Mucosa of descending colon (tissue), 3 donors: ENCODE data around the gene C2orf76. TPM values are rescaled to one million over a fixed set of nuclear protein-coding genes. Genes with fewer than 3 reads are reported as not detected.

Experiments
- ATAC-seq: fragments of 200-7000 bp; cut with Tn5 transposase; one replicate; pipeline ENCODE4 v1.9.1; 2020; ENCODE audit warnings: mild to moderate bottlenecking, moderate library complexity
- DNase-seq, 3 donors: peaks; one replicate each; pipeline ENCODE4 v3.0.0-alpha.2; 2020
- H3K36me3 ChIP-seq: fragments of 200-600 bp; one replicate; pipeline ENCODE4 v1.8.0; 2021; ENCODE audit warnings: low read depth, mild to moderate bottlenecking
- H3K4me1 ChIP-seq: fragments of 200-600 bp; one replicate; pipeline ENCODE4 v1.8.0; 2021; ENCODE audit warnings: low read depth, mild to moderate bottlenecking
- H3K4me3 ChIP-seq: fragments of 200-600 bp; one replicate; pipeline ENCODE4 v1.8.0; 2021; ENCODE audit warnings: mild to moderate bottlenecking
- H3K9me3 ChIP-seq: fragments of 200-600 bp; one replicate; pipeline ENCODE4 v1.8.0; 2021; ENCODE audit warnings: mild to moderate bottlenecking
- intact Hi-C, 2 donors: fragments of 100-400 bp; cut with DNase I in 1 of 2; cut with micrococcal nuclease in 1 of 2; formaldehyde crosslinking; loops; one replicate each; pipeline versions ENCODE4 v1.11.0 to v1.11.1; 2022; cut with DNase I, micrococcal nuclease
- total RNA-seq, 3 donors: library from RNA; stranded (reverse); fragmentation: NEBNext Ultra II Directional in 2 of 3; extraction: Animal tissue kit (Norgen Biotek cat#: 25700) in 2 of 3; gene quantifications; one replicate each; pipeline versions ENCODE4 v1.2.1 to v1.2.4, GENCODE V29; 2021 to 2023
- TF ChIP-seq, protein P1 (sequence below): fragments of 200-600 bp; IDR thresholded peaks from one replicate; pipeline ENCODE4 v1.8.0; 2022; ENCODE audit warnings: antibody characterized with exemption, mild to moderate bottlenecking
- donor health status: DM: no; HTN: no; CAD: no; lungs with moderate emphysema.
- donor health status: DM: no; HTN: no; CAD: no.
- donor health status: DM: no; HTN: yes; CAD: no.

Gene C2orf76
- total RNA-seq, 3 donors from 2014 or later, result 5.4 to 11.2 (median 5.5) TPM

DNA sequence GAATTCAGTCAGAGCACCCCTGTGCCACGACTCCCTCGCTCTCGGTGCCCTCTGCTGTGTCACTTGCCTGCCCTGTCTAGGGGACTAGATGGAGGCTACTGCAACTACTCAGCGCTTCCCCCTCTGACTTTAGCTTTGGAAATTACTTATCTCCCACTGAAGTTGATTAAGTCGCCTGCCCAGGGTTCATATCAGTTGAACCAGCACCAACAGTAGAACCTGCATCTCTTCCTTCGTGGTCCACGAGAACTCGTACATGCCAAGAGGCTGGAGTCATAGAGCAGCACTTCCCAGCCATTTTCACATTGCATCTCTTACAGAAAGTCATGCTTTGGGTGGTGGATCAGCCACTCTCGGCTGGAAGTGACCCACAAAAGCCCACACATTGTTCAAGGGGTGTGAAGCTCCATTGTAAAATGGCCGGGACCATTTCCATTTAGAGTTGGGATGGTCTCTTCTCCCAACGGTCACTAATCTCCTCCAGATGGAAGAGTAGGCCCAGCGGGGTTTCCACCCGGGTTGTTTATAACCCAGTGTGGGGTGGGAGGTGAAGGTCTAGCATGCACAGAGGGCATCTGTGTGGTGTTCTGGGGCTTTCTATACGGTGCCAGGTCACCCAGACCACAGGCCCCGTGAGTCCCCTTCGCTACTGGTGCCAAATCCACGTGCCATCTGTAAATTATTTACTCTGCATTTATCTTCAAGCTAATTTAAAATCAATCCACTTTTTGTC lies 105.0 kb downstream of the C2orf76 start:
- no peak overlapping the region for H3K4me3 ChIP-seq
- H3K36me3 ChIP-seq, result no peaks in the 10 kb centered on the region
- no peaks in the 10 kb centered on the region for H3K9me3 ChIP-seq
- H3K4me1 ChIP-seq, result no peaks in the 10 kb centered on the region
- no peak for DNase-seq
- intact Hi-C loops, result no loop called here
- no peak for ATAC-seq
- TF ChIP-seq, protein P1, sequence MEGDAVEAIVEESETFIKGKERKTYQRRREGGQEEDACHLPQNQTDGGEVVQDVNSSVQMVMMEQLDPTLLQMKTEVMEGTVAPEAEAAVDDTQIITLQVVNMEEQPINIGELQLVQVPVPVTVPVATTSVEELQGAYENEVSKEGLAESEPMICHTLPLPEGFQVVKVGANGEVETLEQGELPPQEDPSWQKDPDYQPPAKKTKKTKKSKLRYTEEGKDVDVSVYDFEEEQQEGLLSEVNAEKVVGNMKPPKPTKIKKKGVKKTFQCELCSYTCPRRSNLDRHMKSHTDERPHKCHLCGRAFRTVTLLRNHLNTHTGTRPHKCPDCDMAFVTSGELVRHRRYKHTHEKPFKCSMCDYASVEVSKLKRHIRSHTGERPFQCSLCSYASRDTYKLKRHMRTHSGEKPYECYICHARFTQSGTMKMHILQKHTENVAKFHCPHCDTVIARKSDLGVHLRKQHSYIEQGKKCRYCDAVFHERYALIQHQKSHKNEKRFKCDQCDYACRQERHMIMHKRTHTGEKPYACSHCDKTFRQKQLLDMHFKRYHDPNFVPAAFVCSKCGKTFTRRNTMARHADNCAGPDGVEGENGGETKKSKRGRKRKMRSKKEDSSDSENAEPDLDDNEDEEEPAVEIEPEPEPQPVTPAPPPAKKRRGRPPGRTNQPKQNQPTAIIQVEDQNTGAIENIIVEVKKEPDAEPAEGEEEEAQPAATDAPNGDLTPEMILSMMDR, result no peak

DNA sequence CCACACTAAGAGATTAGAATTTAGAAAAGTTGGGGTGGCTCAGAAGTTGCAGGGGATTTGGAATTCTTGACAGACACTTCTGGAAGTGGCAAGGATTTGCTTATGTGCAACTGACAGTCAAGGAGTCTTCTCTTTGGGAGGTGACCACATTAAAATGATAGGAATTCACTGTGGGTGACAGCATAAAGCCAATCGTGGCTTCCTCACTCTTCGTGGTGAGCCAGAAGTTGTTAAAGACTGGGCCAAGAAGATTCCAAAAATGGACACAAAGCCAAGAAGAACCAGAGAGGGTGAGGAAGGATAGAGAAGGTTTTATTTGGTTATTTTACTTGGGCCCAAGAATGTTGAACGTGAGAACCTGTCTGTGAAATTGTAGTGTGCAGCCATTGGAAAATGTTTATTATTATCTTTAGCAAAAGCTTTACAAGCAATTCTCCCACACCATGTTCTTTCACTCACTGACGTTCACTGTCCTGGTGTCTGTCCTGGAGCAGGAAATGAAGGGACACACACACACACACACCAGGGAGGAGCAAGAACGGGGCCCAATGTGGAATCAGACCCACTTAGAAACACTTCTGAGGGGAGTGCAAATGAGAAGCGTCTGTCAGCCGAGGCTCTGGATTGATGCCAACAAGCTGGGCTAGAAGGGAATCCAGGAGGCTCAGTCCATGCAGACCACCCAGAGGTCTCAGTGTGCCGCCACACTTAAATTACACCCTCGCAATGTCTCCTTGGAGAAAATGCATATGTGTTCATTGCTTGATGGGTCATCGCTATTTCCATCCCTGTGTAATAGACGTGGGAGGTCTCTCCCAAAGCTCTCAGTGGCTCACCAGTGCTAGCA lies 105.8 kb downstream of the C2orf76 start:
- no peak for ATAC-seq
- TF ChIP-seq, protein P1, result no peak
- no peak for DNase-seq
- no peak overlapping the region for H3K4me3 ChIP-seq
- H3K9me3 ChIP-seq, result no peaks in the 10 kb centered on the region
- intact Hi-C loops, result no loop called here
- H3K4me1 ChIP-seq, result no peaks in the 10 kb centered on the region
- H3K36me3 ChIP-seq, result no peaks in the 10 kb centered on the region

DNA sequence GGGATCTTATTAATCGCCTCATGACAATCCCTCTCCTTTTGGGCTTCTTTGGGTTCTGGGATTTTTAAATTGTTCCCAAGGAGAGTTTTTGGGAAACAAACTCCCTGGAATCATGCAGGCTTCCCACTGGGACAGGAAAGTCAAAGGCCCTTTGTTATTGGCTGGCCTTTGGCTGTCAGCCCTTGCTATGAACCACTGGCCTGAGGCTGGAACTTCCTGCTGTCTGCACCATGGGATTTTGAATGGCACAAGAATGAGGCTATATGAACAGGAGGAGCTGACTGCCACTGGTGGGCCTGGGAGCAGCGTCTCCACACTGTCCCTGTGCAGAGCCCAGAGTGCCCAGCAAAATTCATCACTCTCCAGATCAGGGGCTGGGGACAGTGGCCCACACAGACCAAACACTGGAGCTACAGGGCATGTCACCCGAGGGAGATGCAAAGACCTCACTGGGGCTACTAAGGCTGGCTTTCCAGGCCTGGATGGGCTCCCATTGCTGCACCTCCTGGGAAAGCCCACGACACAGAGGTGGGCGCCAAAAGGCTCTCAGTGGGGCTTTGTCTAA lies 107.3 kb downstream of the C2orf76 start:
- H3K36me3 ChIP-seq, result no peaks in the 10 kb centered on the region
- TF ChIP-seq, protein P1, result no peak
- intact Hi-C loops, result no loop called here
- H3K9me3 ChIP-seq, result no peaks in the 10 kb centered on the region
- H3K4me3 ChIP-seq, result no peak overlapping the region
- no peaks in the 10 kb centered on the region for H3K4me1 ChIP-seq
- DNase-seq (no peak), ATAC-seq (no peak)

DNA sequence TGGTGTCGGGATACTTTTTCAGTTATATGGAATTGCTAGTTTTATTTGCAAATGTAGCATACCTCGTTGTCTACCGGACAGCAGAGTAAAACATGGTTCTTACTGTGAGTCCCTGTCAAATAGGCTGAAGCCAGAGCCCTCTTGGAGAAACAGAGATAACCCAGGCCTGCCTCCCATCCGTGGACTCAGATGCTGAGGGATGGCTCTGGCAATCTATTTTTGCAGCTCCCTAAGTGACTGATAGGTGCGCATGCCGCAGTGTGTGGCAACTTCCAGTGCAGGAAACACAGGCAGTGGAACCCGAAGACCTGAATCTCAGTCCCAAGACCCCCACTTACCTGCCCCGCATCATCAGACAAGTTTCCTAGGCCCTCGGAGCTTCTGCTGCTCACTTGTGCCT lies 109.4 kb downstream of the C2orf76 start:
- ATAC-seq (no peak), DNase-seq (no peak)
- TF ChIP-seq, protein P1, result no peak
- Histone ChIP-seq H3K4me1 (no peaks in the 10 kb centered on the region), H3K4me3 (no peak overlapping the region), H3K9me3 (no peaks in the 10 kb centered on the region), H3K36me3 (no peaks in the 10 kb centered on the region)
- intact Hi-C loops, result no loop called here

DNA sequence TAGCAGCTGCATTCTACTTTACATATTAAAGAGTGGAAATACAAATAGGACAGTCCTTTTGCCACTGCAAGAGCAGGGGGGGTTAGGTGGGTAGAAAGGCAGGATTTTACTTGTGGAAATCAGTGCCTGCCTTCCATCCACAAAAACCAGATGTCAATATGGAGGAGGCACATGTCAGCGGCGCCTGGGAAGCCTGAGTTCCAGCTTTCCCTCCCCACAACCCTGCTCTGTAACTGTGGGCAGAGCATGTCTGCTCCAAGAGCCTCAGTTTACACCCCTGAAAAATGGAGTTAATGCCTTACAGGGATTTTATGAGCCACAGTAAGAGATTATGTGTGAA lies 110.1 kb downstream of the C2orf76 start:
- TF ChIP-seq, protein P1, result no peak
- Histone ChIP-seq H3K36me3 (no peaks in the 10 kb centered on the region), H3K4me3 (no peak overlapping the region), H3K4me1 (no peaks in the 10 kb centered on the region), H3K9me3 (no peaks in the 10 kb centered on the region)
- intact Hi-C loops, result no loop called here
- no peak for DNase-seq
- ATAC-seq, result no peak
